OCI-LY3 (cell line): Measurements from ENCODE around the gene ITLN1.

Experiments used
- CTCF ChIP-seq: fragments of 200-600, 300-600 bp; sonication (generic); IDR thresholded peaks from 2 replicates; pipeline ENCODE4 v1.5.1; 2014; ENCODE audit warnings: antibody characterized with exemption, low read length, low read depth
- EZH2phosphoT487 ChIP-seq: fragments of 200-600 bp; shearing (Covaris generic); IDR thresholded peaks from 2 replicates; pipeline ENCODE4 v1.6.1; 2018; ENCODE audit warnings: antibody characterized with exemption, mixed run types, low read depth

- TF ChIP-seq CTCF, result no peak
- no peak for TF ChIP-seq EZH2phosphoT487
These were observed 3.9 kb upstream of the ITLN1 start for GRCh38 chr1:160888926-160889325.
